ENCODE results near the gene PRSS53.
"Not testable (repeated sequence)": the region's sequence is repeated elsewhere in the genome, so short reads cannot be mapped to it uniquely, and the experiment has no call there.

PRSS53 gene

DNA sequence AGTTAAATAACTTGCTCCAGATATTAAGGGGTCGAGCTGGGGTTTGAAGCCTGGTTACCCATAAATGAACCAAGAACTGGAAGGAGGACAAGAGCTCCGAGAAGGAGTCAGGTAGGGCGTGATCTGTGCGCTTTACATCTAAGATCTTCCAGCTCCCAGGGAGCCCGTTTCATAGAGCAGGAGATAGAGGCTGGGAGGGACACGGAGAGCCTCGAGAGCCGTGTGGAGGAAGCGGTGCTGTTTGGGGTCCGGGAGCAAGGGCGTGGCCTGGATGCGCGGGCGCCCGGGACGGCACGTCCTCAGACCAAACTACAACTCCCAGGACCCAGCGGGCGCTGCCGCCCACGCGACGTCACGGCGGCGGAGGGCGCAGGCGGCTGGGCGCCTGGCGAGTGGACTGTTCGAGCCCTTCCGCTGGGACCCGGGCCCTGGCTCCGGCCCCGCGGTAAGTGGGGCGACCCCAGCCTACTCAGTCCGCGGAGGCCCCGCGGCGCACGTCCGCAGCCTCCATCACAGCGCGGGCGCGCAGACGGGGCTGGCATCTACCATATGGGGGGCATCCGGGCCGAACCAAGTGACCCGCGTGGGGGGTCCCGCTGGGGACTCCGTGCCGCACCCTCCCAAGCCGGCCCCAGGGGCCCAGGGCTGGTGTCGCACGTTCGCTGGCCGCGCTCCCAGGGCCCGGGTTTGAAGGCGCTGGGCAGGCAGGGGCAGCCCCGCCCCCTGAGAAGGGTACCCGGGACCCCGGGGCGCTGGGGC, 19.5 kb upstream of the PRSS53 start, which contains the start of gene BCKDK:
TSS of gene BCKDK (plus strand) at position 352 of the 759 bp plus-strand sequence. CDS start 838 bp downstream, outside the sequence.
- WGBS, 2 experiments = 5% methylated on average over 68 of the region's 68 CpGs
- Histone ChIP-seq H3K9me3 (ENCODE audit: control insufficient read depth, low read length) (no peaks in the 10 kb centered on the region), H3K4me3 (ENCODE audit: insufficient read depth, low read depth, low read length) (peak within 1 kb of the TSS; percentile 99), H3K36me3 (ENCODE audit: control insufficient read depth, insufficient read depth, low read length) (peaks cover 29% of the 10 kb centered on the region), H3K27me3 (ENCODE audit: control insufficient read depth, insufficient read depth, low read length, poor library complexity, severe bottlenecking) (no peaks in the 10 kb centered on the region), H3K27ac (ENCODE audit: insufficient read depth, low read depth, low read length, poor library complexity, severe bottlenecking) (no peak within 1 kb of the TSS), H3K4me1 (ENCODE audit: control insufficient read depth, insufficient read depth, low read length) (peaks cover 8% of the 10 kb centered on the region)

DNA sequence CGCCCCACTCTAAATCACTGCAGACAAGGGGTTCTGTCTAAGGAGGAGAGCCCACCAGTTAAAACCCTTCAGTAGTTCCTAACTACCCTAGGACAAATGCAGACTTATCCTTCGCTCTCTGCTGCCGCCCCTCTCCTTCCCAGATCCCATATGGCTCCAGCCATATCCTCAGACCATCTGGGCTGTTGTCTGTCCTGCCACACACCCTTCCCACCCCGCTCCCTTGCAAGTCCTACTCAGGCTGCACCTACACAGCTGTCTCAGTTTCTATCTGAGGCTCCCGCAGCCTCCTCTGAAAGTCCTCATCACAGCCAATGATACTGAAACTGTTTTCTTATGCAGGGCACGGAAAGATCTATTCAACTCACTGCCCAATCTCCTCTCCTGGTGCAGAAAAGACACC, 18.7 kb upstream of the PRSS53 start:
- WGBS, 2 experiments = 89 to 90% methylated on average over 6 of the region's 6 CpGs
- Histone ChIP-seq H3K4me3 (ENCODE audit: insufficient read depth, low read depth, low read length) (no peak overlapping the region), H3K4me1 (ENCODE audit: control insufficient read depth, insufficient read depth, low read length) (peaks cover 8% of the 10 kb centered on the region), H3K36me3 (ENCODE audit: control insufficient read depth, insufficient read depth, low read length) (peaks cover 27% of the 10 kb centered on the region), H3K9me3 (ENCODE audit: control insufficient read depth, low read length) (no peaks in the 10 kb centered on the region), H3K27me3 (ENCODE audit: control insufficient read depth, insufficient read depth, low read length, poor library complexity, severe bottlenecking) (no peaks in the 10 kb centered on the region), H3K27ac (ENCODE audit: insufficient read depth, low read depth, low read length, poor library complexity, severe bottlenecking) (no peak overlapping the region)

DNA sequence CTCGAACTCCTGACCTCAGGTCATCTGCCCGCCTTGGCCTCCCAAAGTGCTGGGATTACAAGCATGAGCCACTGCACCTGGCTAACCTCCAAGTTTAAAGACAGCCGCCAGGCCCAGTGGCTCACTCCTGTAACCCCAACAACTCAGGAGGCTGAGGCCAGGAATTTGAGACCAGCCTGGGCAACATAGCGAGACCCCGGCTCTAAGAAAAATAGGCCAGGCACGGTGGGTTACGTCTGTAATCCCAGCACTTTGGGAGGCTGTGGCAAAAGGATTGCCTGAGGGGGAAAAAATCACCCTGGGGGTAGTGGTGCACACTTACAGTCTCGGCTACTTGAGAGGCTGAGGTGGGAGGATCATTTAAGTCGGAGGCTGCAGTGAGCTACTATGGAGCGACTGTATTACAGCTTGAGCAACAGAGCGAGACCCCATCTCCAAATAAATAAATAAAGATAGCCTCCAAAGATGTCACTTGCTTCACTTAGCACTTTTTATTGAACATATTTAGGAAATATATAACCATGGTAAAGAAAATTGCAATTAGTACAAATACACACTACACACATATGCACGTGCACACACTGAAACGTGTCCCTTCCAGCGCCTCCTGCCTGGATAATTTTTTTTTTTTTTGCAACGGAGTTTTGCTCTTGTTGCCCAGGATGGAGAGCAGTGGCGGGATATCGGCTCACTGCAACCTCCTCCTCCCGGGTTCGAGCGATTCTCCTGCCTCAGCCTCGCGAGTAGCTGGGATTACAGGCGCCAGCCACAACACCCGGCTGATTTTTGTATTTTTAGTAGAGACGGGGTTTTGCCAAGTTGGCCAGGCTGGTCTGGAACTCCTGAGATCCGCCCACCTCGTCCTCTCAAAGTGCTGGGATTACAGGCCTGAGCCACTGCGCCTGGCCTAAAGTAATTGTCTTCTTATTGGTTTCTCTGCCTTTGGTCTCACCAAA, 18.0 kb upstream of the PRSS53 start:
- H3K36me3 ChIP-seq (ENCODE audit: control insufficient read depth, insufficient read depth, low read length) = peaks cover 20% of the 10 kb centered on the region
- no peak overlapping the region for H3K4me3 ChIP-seq (ENCODE audit: insufficient read depth, low read depth, low read length)
- no peaks in the 10 kb centered on the region for H3K9me3 ChIP-seq (ENCODE audit: control insufficient read depth, low read length)
- H3K4me1 ChIP-seq (ENCODE audit: control insufficient read depth, insufficient read depth, low read length) = peaks cover 8% of the 10 kb centered on the region
- H3K27ac ChIP-seq (ENCODE audit: insufficient read depth, low read depth, low read length, poor library complexity, severe bottlenecking) = no peak overlapping the region
- H3K27me3 ChIP-seq (ENCODE audit: control insufficient read depth, insufficient read depth, low read length, poor library complexity, severe bottlenecking) = no peaks in the 10 kb centered on the region
- 93 to 95% methylated on average over 28 of the region's 28 CpGs for WGBS, 2 experiments

DNA sequence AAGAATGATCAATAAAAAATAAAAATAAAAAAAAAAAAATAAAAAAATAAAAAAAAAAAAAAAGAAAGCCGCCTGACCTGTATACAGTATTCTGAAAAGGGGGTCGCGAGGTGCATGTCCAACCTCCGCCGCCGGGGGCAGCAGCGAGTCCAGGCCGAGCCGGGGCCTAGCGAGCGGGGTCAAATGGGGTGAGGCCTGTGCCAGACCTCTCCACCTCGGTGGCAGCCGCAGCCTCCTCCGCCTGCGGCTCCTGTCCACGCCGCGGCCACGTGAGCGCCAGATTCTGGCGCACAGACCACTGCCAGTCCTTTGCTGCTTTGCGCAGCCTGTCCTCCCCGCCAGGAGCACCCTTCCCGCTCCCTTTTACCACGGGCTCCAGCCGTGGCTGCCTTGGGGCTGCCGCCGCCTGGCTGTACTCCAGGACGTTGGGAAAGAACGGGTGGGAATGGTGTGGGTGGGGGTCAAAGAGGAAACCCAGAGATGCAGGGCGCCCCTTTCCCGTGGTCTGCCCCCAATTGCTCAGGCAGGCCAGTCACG, 17.0 kb upstream of the PRSS53 start:
- 43 to 46% methylated on average over 31 to 33 of the region's 33 CpGs for WGBS, 2 experiments
- H3K4me1 ChIP-seq (ENCODE audit: control insufficient read depth, insufficient read depth, low read length) = peaks cover 8% of the 10 kb centered on the region
- no peak overlapping the region for H3K4me3 ChIP-seq (ENCODE audit: insufficient read depth, low read depth, low read length)
- no peaks in the 10 kb centered on the region for H3K27me3 ChIP-seq (ENCODE audit: control insufficient read depth, insufficient read depth, low read length, poor library complexity, severe bottlenecking)
- H3K36me3 ChIP-seq (ENCODE audit: control insufficient read depth, insufficient read depth, low read length) = peaks cover 11% of the 10 kb centered on the region
- no peak overlapping the region for H3K27ac ChIP-seq (ENCODE audit: insufficient read depth, low read depth, low read length, poor library complexity, severe bottlenecking)
- no peaks in the 10 kb centered on the region for H3K9me3 ChIP-seq (ENCODE audit: control insufficient read depth, low read length)

DNA sequence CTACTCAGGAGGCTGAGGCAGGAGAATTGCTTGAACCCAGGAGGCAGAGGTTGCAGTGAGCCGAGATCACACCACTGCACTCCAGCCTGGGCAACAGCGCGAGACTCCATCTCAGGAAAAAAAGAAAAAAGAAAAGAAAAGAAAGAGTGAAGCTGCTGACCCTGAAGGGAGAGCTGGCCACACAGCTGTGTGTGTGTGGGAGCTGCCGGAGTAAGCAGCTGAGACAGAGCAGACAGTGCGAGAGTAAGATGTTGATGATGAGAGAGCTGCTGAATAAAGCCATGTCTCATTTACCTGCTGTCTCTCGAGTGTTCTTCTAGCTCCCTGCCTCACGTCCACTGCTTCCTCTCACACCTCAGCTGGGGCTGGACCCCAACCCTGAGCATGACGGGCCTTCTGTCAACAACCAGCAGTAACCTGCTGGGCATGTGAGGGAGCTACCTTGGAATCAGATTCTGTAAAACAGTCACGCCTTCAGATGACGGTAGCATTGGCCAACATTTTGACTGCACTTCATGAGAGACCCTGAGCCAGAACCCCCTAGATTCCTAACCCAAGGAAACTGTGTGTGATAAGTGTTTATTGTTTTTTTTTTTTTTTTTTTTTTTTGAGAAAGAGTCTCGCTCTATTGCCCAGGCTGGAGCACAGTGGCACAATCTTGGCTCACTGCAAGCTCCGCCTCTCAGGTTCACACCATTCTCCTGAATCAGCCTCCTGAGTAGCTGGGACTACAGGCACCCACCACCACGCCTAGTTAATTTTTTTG, 12.3 kb upstream of the PRSS53 start:
- not testable (repeated sequence) for H3K27ac ChIP-seq (ENCODE audit: insufficient read depth, low read depth, low read length, poor library complexity, severe bottlenecking); H3K4me1 ChIP-seq (ENCODE audit: control insufficient read depth, insufficient read depth, low read length); H3K27me3 ChIP-seq (ENCODE audit: control insufficient read depth, insufficient read depth, low read length, poor library complexity, severe bottlenecking); H3K36me3 ChIP-seq (ENCODE audit: control insufficient read depth, insufficient read depth, low read length); H3K9me3 ChIP-seq (ENCODE audit: control insufficient read depth, low read length); H3K4me3 ChIP-seq (ENCODE audit: insufficient read depth, low read depth, low read length)
- WGBS, 2 experiments = 82 to 85% methylated on average over 13 of the region's 13 CpGs

DNA sequence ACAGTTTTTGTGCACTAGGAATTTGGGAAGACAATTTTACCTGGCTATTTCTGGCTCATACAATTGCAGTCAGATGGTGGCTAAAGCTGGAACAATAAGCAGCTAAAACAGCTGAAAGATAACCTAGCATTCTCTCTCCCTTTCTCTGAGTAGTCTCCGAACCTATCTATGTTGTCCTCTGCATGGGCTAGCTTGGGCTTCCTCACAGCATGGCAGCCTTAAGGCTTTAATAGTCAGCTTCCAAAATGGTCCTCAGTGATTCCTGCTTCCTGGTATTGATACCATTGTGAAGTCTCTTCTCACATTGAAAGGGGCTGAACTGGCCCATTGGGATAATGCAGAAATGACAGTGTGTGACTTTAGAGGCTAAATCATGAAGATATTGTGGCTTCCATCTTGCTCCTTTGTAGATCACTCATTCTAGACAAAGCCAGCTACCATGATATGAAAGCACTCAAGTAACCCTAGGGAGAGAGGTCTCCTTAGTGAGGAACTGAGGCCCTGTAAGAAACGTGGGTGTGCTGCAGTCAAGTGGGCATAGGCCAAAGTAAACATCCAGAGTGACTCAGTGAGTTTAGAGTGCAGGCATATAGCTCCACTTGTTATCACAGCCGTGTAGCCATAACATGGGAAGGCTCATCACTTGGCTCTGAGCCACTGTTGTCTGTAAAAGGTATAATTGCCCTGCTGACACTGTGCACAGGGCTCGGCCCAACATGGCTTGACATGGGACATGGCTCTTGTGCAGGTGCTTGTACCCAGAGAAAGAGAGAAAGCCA, 11.3 kb upstream of the PRSS53 start:
- Histone ChIP-seq H3K4me1 (ENCODE audit: control insufficient read depth, insufficient read depth, low read length) (no peaks in the 10 kb centered on the region), H3K27me3 (ENCODE audit: control insufficient read depth, insufficient read depth, low read length, poor library complexity, severe bottlenecking) (no peaks in the 10 kb centered on the region), H3K4me3 (ENCODE audit: insufficient read depth, low read depth, low read length) (no peak overlapping the region), H3K9me3 (ENCODE audit: control insufficient read depth, low read length) (no peaks in the 10 kb centered on the region), H3K27ac (ENCODE audit: insufficient read depth, low read depth, low read length, poor library complexity, severe bottlenecking) (no peak overlapping the region), H3K36me3 (ENCODE audit: control insufficient read depth, insufficient read depth, low read length) (no peaks in the 10 kb centered on the region)
- WGBS, 2 experiments = 74 to 77% methylated on average over 4 of the region's 4 CpGs

DNA sequence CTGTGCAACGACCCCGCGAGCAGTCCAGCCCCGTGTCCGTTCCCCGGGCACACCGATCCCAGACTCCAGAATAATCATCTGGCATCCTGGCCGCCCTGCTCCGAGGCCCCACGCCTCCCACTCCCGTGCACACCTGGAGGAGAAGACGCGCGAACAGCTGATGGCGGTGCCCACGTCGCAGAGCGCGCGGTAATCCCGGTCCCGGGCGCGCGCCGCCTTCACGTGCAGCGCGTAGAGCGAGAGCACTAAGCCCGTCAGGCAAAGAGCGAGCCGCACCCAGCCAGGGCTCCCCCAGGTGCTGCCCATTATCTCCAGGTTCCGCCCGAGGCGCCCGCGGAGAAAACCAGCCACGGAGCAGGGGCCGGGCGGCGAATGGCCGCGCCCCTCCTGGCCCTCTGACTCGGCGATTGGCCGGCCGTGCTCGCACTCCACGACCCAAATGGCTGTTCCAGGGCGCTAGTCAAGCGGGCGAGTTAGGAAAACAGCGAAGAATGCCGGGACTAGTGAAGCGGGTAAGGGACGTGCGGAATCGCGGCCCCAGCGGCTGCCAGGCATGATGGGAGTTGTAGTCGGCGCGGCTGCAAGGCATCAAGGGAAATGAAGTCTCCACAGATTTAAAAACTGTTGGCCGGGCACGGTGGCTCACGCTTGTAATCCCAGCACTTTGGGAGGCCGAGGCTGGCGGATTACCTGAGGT, 5.8 kb upstream of the PRSS53 start, which contains the start of gene VKORC1:
TSS of gene VKORC1 (minus strand) at position 374 of the 697 bp plus-strand sequence. CDS start at position 306, 68 bp downstream.
- Histone ChIP-seq H3K27me3 (ENCODE audit: control insufficient read depth, insufficient read depth, low read length, poor library complexity, severe bottlenecking) (no peaks in the 10 kb centered on the region), H3K27ac (ENCODE audit: insufficient read depth, low read depth, low read length, poor library complexity, severe bottlenecking) (peak within 1 kb of the TSS; percentile 40), H3K9me3 (ENCODE audit: control insufficient read depth, low read length) (no peaks in the 10 kb centered on the region), H3K36me3 (ENCODE audit: control insufficient read depth, insufficient read depth, low read length) (peaks cover 10% of the 10 kb centered on the region), H3K4me3 (ENCODE audit: insufficient read depth, low read depth, low read length) (peak within 1 kb of the TSS; percentile 68), H3K4me1 (ENCODE audit: control insufficient read depth, insufficient read depth, low read length) (no peaks in the 10 kb centered on the region)
- WGBS, 2 experiments = 0 to 1% methylated on average over 69 of the region's 69 CpGs

DNA sequence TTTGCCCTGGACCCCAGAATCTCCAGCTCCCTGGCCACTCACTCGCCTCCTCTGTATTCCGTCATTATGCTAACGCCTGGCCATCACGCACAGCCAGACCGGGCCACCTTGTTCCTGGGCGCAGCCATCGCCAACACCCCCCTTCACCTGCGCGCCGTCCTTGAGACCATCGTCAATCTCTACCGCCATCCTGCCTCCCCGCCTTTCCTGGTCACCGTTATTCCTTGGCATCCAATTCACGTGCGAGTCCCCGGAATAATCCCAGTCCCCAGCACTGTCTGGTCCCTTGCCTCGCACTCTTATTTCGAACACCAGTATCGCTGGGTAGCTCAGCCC, 5.3 kb upstream of the PRSS53 start:
- 0 to 1% methylated on average over 20 of the region's 20 CpGs for WGBS, 2 experiments
- Histone ChIP-seq H3K36me3 (ENCODE audit: control insufficient read depth, insufficient read depth, low read length) (peaks cover 13% of the 10 kb centered on the region), H3K4me3 (ENCODE audit: insufficient read depth, low read depth, low read length) (peak overlapping the region; percentile 68), H3K9me3 (ENCODE audit: control insufficient read depth, low read length) (no peaks in the 10 kb centered on the region), H3K4me1 (ENCODE audit: control insufficient read depth, insufficient read depth, low read length) (no peaks in the 10 kb centered on the region), H3K27ac (ENCODE audit: insufficient read depth, low read depth, low read length, poor library complexity, severe bottlenecking) (peak overlapping the region; percentile 40), H3K27me3 (ENCODE audit: control insufficient read depth, insufficient read depth, low read length, poor library complexity, severe bottlenecking) (no peaks in the 10 kb centered on the region)
